ENCODE data around the gene ZEB2.

The ZEB2 gene

GRCh38 chr2:144477957-144478311, 42.0 kb downstream of the ZEB2 start:
- Histone ChIP-seq H3K9me3 (ENCODE audit: insufficient read depth, low read length, severe bottlenecking) (no peaks in the 10 kb centered on the region), H3K4me1 (ENCODE audit: insufficient read depth, low read length) (no peaks in the 10 kb centered on the region), H4K20me1 (ENCODE audit: insufficient read depth, low read length) (no peaks in the 10 kb centered on the region), H3K79me2 (ENCODE audit: insufficient read depth, low read length) (no peaks in the 10 kb centered on the region), H3K27me3 (ENCODE audit: insufficient read depth, low read length, poor library complexity) (no peaks in the 10 kb centered on the region), H3K4me2 (ENCODE audit: insufficient read depth, low read length) (no peak overlapping the region), H3K27ac (ENCODE audit: low read length) (no peak overlapping the region), H3K4me3 (ENCODE audit: low read depth in 1 of 2, low read length in 2 of 2) (no peak overlapping the region), H3K36me3 (ENCODE audit: insufficient read depth, low read length) (0 out of 2 replicates have a peak, but pooled peaks cover 3% of the 10 kb centered on the region), H2AFZ (ENCODE audit: low read depth, low read length) (no peak overlapping the region), H3K9ac (ENCODE audit: low read depth, low read length) (no peak overlapping the region)
- ATAC-seq (ENCODE audit: insufficient read depth, low read depth): no peak
- DNase-seq: no peak
- no peak for TF ChIP-seq EZH2 (IDR thresholded peaks at IDR 0.05; ENCODE audit: borderline replicate concordance, low read depth, low read length, severe bottlenecking)

GRCh38 chr2:144477281-144477956, 42.5 kb downstream of the ZEB2 start:
- DNase-seq: no peak
- Histone ChIP-seq H3K27ac (ENCODE audit: low read length) (no peak overlapping the region), H3K9ac (ENCODE audit: low read depth, low read length) (no peak overlapping the region), H3K79me2 (ENCODE audit: insufficient read depth, low read length) (no peaks in the 10 kb centered on the region), H4K20me1 (ENCODE audit: insufficient read depth, low read length) (no peaks in the 10 kb centered on the region), H3K27me3 (ENCODE audit: insufficient read depth, low read length, poor library complexity) (no peaks in the 10 kb centered on the region), H3K4me2 (ENCODE audit: insufficient read depth, low read length) (no peak overlapping the region), H3K4me1 (ENCODE audit: insufficient read depth, low read length) (no peaks in the 10 kb centered on the region), H2AFZ (ENCODE audit: low read depth, low read length) (no peak overlapping the region), H3K4me3 (ENCODE audit: low read depth in 1 of 2, low read length in 2 of 2) (no peak overlapping the region), H3K9me3 (ENCODE audit: insufficient read depth, low read length, severe bottlenecking) (no peaks in the 10 kb centered on the region), H3K36me3 (ENCODE audit: insufficient read depth, low read length) (0 out of 2 replicates have a peak, but pooled peaks cover 3% of the 10 kb centered on the region)
- TF ChIP-seq EZH2 (IDR thresholded peaks at IDR 0.05; ENCODE audit: borderline replicate concordance, low read depth, low read length, severe bottlenecking) (no peak), CTCF (IDR thresholded peaks at IDR 0.05; ENCODE audit: borderline replicate concordance, extremely low read depth, low read length, poor library complexity, severe bottlenecking) (no peak)
- ATAC-seq (ENCODE audit: insufficient read depth, low read depth): no peak

- TF ChIP-seq EZH2 (IDR thresholded peaks at IDR 0.05; ENCODE audit: borderline replicate concordance, low read depth, low read length, severe bottlenecking): no peak
- Histone ChIP-seq H3K27me3 (ENCODE audit: insufficient read depth, low read length, poor library complexity) (no peaks in the 10 kb centered on the region), H3K4me1 (ENCODE audit: insufficient read depth, low read length) (no peaks in the 10 kb centered on the region), H3K4me3 (ENCODE audit: low read depth in 1 of 2, low read length in 2 of 2) (no peak overlapping the region), H3K4me2 (ENCODE audit: insufficient read depth, low read length) (no peak overlapping the region), H3K27ac (ENCODE audit: low read length) (no peak overlapping the region), H3K36me3 (ENCODE audit: insufficient read depth, low read length) (0 out of 2 replicates have a peak, but pooled peaks cover 3% of the 10 kb centered on the region), H4K20me1 (ENCODE audit: insufficient read depth, low read length) (no peaks in the 10 kb centered on the region), H2AFZ (ENCODE audit: low read depth, low read length) (no peak overlapping the region), H3K9me3 (ENCODE audit: insufficient read depth, low read length, severe bottlenecking) (no peaks in the 10 kb centered on the region), H3K79me2 (ENCODE audit: insufficient read depth, low read length) (no peaks in the 10 kb centered on the region), H3K9ac (ENCODE audit: low read depth, low read length) (no peak overlapping the region)
- DNase-seq (no peak), ATAC-seq (ENCODE audit: insufficient read depth, low read depth) (no peak)
Measured at GRCh38 chr2:144476682-144477081, 43.2 kb downstream of the ZEB2 start.

- ATAC-seq (ENCODE audit: insufficient read depth, low read depth): no peak
- no peak for DNase-seq
- no peaks in the 10 kb centered on the region for H3K4me1 ChIP-seq (ENCODE audit: insufficient read depth, low read length)
- H3K36me3 ChIP-seq (ENCODE audit: insufficient read depth, low read length): 0 out of 2 replicates have a peak, but pooled peaks cover 3% of the 10 kb centered on the region
- no peak overlapping the region for H2AFZ ChIP-seq (ENCODE audit: low read depth, low read length)
- H4K20me1 ChIP-seq (ENCODE audit: insufficient read depth, low read length): no peaks in the 10 kb centered on the region
- H3K27me3 ChIP-seq (ENCODE audit: insufficient read depth, low read length, poor library complexity): no peaks in the 10 kb centered on the region
- H3K4me3 ChIP-seq (ENCODE audit: low read depth in 1 of 2, low read length in 2 of 2): no peak overlapping the region
- no peak for TF ChIP-seq CTCF (IDR thresholded peaks at IDR 0.05; ENCODE audit: borderline replicate concordance, extremely low read depth, low read length, poor library complexity, severe bottlenecking)
- TF ChIP-seq EZH2 (IDR thresholded peaks at IDR 0.05; ENCODE audit: borderline replicate concordance, low read depth, low read length, severe bottlenecking): no peak
- H3K79me2 ChIP-seq (ENCODE audit: insufficient read depth, low read length): no peaks in the 10 kb centered on the region
- H3K9ac ChIP-seq (ENCODE audit: low read depth, low read length): no peak overlapping the region
- H3K4me2 ChIP-seq (ENCODE audit: insufficient read depth, low read length): no peak overlapping the region
- H3K27ac ChIP-seq (ENCODE audit: low read length): no peak overlapping the region
- no peaks in the 10 kb centered on the region for H3K9me3 ChIP-seq (ENCODE audit: insufficient read depth, low read length, severe bottlenecking)
Measured at GRCh38 chr2:144475569-144476275, 44.2 kb downstream of the ZEB2 start.
